K562 (cell line): ENCODE results near the gene TLE3. TPM values are rescaled to one million over a fixed set of nuclear protein-coding genes. Genes with fewer than 3 reads are reported as not detected.

Experiments used
- CBX1 ChIP-seq: sonication (generic); IDR thresholded peaks from 2 replicates; pipeline ENCODE4 v1.6.1; 2016; ENCODE audit warnings: antibody characterized with exemption, low read depth, mild to moderate bottlenecking
- DNMT1 ChIP-seq: fragments of 450-650 bp; IDR thresholded peaks from 2 replicates; pipeline ENCODE4 v1.6.1; 2016; ENCODE audit warnings: antibody characterized with exemption, mild to moderate bottlenecking
- GTF3C2 ChIP-seq: IDR thresholded peaks from 3 replicates; pipeline ENCODE4 v1.6.1; 2011; ENCODE audit warnings: borderline replicate concordance, mild to moderate bottlenecking, moderate library complexity; ENCODE audit not compliant: insufficient read length; ENCODE audit errors: extremely low read depth
- HNRNPH1 ChIP-seq: fragments of 200-400 bp; formaldehyde crosslinking; optimal IDR thresholded peaks from 2 replicates; pipeline ENCODE3; 2017; ENCODE audit warnings: low read depth, mild to moderate bottlenecking, low read length, moderate library complexity
- MBD1 ChIP-seq: fragments of 250-450 bp; sonication (Bioruptor Pico); IDR thresholded peaks from 2 replicates; pipeline ENCODE4 v1.8.0; 2022; ENCODE audit warnings: inconsistent platforms
- OTX1 ChIP-seq: fragments of 450-650 bp; formaldehyde crosslinking; IDR thresholded peaks from 2 replicates; pipeline ENCODE4 v1.4.0; 2022; ENCODE audit warnings: mild to moderate bottlenecking
- RBBP5 ChIP-seq: fragments of 200-600 bp; sonication (generic); IDR thresholded peaks from 2 replicates; pipeline ENCODE4 v1.6.1; 2012; ENCODE audit warnings: borderline replicate concordance, mild to moderate bottlenecking, low read length, control low read depth, inconsistent platforms; ENCODE audit not compliant: insufficient read depth, poor library complexity, severe bottlenecking
- TCF15 ChIP-seq: fragments of 250-450 bp; sonication (Bioruptor Pico); IDR thresholded peaks from 2 replicates; pipeline ENCODE4 v1.8.0; 2022; ENCODE audit warnings: moderate library complexity, mild to moderate bottlenecking, inconsistent platforms
- TRIM25 ChIP-seq: fragments of 450-650 bp; IDR thresholded peaks from 2 replicates; pipeline ENCODE4 v1.7.0; 2016; ENCODE audit warnings: borderline replicate concordance
- VEZF1 ChIP-seq: fragments of 200-800 bp; sonication (Bioruptor generic); IDR thresholded peaks from 2 replicates; pipeline ENCODE4 v1.6.1; 2017; ENCODE audit warnings: missing genetic modification characterization, missing compliant biosample characterization
- ZBED1 ChIP-seq: IDR thresholded peaks from 2 replicates; pipeline ENCODE4 v1.6.1; 2014
- ZBTB33 ChIP-seq: sonication (generic); formaldehyde crosslinking; IDR thresholded peaks from 2 replicates; pipeline ENCODE4 v1.8.1; 2023; ENCODE audit warnings: mild to moderate bottlenecking, missing genetic modification reagents
- ZNF224 ChIP-seq: sonication (generic); formaldehyde crosslinking; IDR thresholded peaks from 2 replicates; pipeline ENCODE4 v1.8.0; 2022; ENCODE audit warnings: mild to moderate bottlenecking, missing genetic modification reagents
- ZNF23 ChIP-seq: fragments of 250-450 bp; sonication (Bioruptor Pico); IDR thresholded peaks from 2 replicates; pipeline ENCODE4 v1.4.0; 2020; ENCODE audit warnings: mild to moderate bottlenecking
- ZNF311 ChIP-seq: fragments of 250-450 bp; sonication (Bioruptor Pico); IDR thresholded peaks from 2 replicates; pipeline ENCODE4 v1.4.0; 2020; ENCODE audit warnings: mild to moderate bottlenecking, moderate library complexity
- ZNF668 ChIP-seq: fragments of 250-450 bp; sonication (Bioruptor Pico); IDR thresholded peaks from 2 replicates; pipeline ENCODE4 v1.8.0; 2022; ENCODE audit warnings: mild to moderate bottlenecking, inconsistent platforms
- ZNF699 ChIP-seq: fragments of 250-450 bp; sonication (Bioruptor Pico); IDR thresholded peaks from 2 replicates; pipeline ENCODE4 v1.8.0; 2021; ENCODE audit warnings: mild to moderate bottlenecking, moderate library complexity; ENCODE audit not compliant: insufficient replicate concordance
- polyA plus RNA-seq, 8 experiments: library from polyadenylated mRNA; depleted of rRNA in 4 of 8; stranded (reverse) in 5 of 8; unstranded in 3 of 8; fragments of >200 nt; fragmentation: Nextera tagmentation in 2 of 8; fragmentation: Illumina TruSeq in 1 of 8; extraction: Ambion mirVana in 2 of 8; extraction: Trizol in 1 of 8; gene quantifications; 2 replicates each; pipeline versions ENCODE4 v1.2.1 to v1.2.3, GENCODE V29; 2011 to 2014; ENCODE audit warnings: inconsistent platforms in 1 of 8, missing spikeins in 1 of 8
- total RNA-seq, 7 experiments: library from RNA; depleted of rRNA in 6 of 7; stranded (reverse); fragments of >200 nt in 6 of 7; fragmentation: Illumina TruSeq in 2 of 7; extraction: Trizol in 2 of 7; gene quantifications; 2 replicates each; pipeline versions ENCODE4 v1.2.1 to v1.2.3, GENCODE V29; 2011 to 2021; ENCODE audit warnings: low replicate concordance in 1 of 7

Gene TLE3
- total and polyA plus RNA-seq, 9 of the 15 experiments (the other 6 are each of a cell fraction or from before 2014, with no cell fraction given), result 1.5 to 84.2 (median 14.1) TPM

- TF ChIP-seq HNRNPH1 (no peak), TRIM25 (no peak), ZNF699 (CRISPR knock-in tag) (no peak), ZNF668 (CRISPR knock-in tag) (no peak), ZNF23 (CRISPR knock-in tag) (no peak), GTF3C2 (no peak), TCF15 (CRISPR knock-in tag) (no peak), CBX1 (no peak), RBBP5 (peak; percentile 40), OTX1 (CRISPR knock-in tag) (no peak), ZNF224 (no peak), MBD1 (CRISPR knock-in tag) (no peak), DNMT1 (no peak), VEZF1 (CRISPR knock-in tag) (0 out of 2 replicates have a peak, but pooled peaks have one; percentile 29), ZNF311 (no peak), ZBTB33 (CRISPR knock-in tag) (no peak), ZBED1 (no peak)
Observed at GRCh38 chr15:70091726-70092463, 5.8 kb downstream of the TLE3 start (continued).
